Cardiac fibroblast (primary cell): ENCODE results near the gene OTUB2.

Experiments used
- DNase-seq, 2 donors: peaks; one replicate each; pipeline versions ENCODE4 v3.0.0 to v3.0.0-alpha.2; 2010; ENCODE audit warnings: low read depth in 2 of 2
- H3K4me3 ChIP-seq, 2 donors: replicated peaks in 1 of 2; 1 replicate in 1 of 2; 2 replicates in 1 of 2; pipeline ENCODE4 v1.5.1; 2011; ENCODE audit warnings: low read depth in 2 of 2, low read length in 2 of 2, mild to moderate bottlenecking in 2 of 2, moderate library complexity in 1 of 2
- CTCF ChIP-seq: IDR thresholded peaks from one replicate; pipeline ENCODE4 v1.5.1; 2011; ENCODE audit warnings: low read depth, mild to moderate bottlenecking, low read length, inconsistent platforms

OTUB2 gene

GRCh38 chr14:93981316-93982229, 44.6 kb upstream of the OTUB2 start:
- TF ChIP-seq CTCF = no peak
- no peak overlapping the region for H3K4me3 ChIP-seq
- no peak for DNase-seq

- no peak for TF ChIP-seq CTCF
- DNase-seq = no peak
Observed at GRCh38 chr14:93982230-93983007, 43.7 kb upstream of the OTUB2 start.

GRCh38 chr14:93984070-93984469, 42.1 kb upstream of the OTUB2 start:
- no peak overlapping the region for H3K4me3 ChIP-seq
- no peak for TF ChIP-seq CTCF
- DNase-seq = peak in 1 of 2 donors; percentile 12

More at GRCh38 chr14:93982230-93983007, 43.7 kb upstream of the OTUB2 start:
- no peak overlapping the region for H3K4me3 ChIP-seq

GRCh38 chr14:93984987-93985410, 41.1 kb upstream of the OTUB2 start:
- DNase-seq = peak; percentile 60 to 66
- TF ChIP-seq CTCF = peak; percentile 51

GRCh38 chr14:93986955-93987354, 39.2 kb upstream of the OTUB2 start:
- TF ChIP-seq CTCF = no peak
- no peak for DNase-seq
- H3K4me3 ChIP-seq = no peak overlapping the region

More at GRCh38 chr14:93984987-93985410, 41.1 kb upstream of the OTUB2 start:
- no peak overlapping the region for H3K4me3 ChIP-seq

- TF ChIP-seq CTCF = no peak
- H3K4me3 ChIP-seq = no peak overlapping the region
- no peak for DNase-seq
Observed at GRCh38 chr14:93987376-93987775, 38.8 kb upstream of the OTUB2 start.
